Limb (tissue), 2 donors: ENCODE measurements around the gene TLR4.

Source experiments
- DNase-seq, 2 donors: peaks; one replicate each; pipeline ENCODE4 v3.0.0-alpha.2; 2016; ENCODE audit errors: extremely low spot score in 2 of 2

TLR4 gene

GRCh38 chr9:117704024-117704575 lies at the start of gene TLR4:
Gene TLR4 (plus strand): TSS chr9:117704403. CDS start chr9:117704473, 70 bp downstream.
- no peak for DNase-seq

- DNase-seq, result no peak
These were observed 48.2 kb upstream of the TLR4 start for GRCh38 chr9:117656002-117656401.

- DNase-seq, result no peak
These were observed 41.6 kb upstream of the TLR4 start for GRCh38 chr9:117662651-117663050.

- DNase-seq, result no peak
These were observed 39.8 kb upstream of the TLR4 start for GRCh38 chr9:117664419-117664818.

- no peak for DNase-seq
These were observed 38.4 kb upstream of the TLR4 start for GRCh38 chr9:117665601-117666385.

- DNase-seq, result no peak
These were observed 32.7 kb upstream of the TLR4 start for GRCh38 chr9:117671468-117671867.

GRCh38 chr9:117672369-117672768 lies 31.8 kb upstream of the TLR4 start:
- no peak for DNase-seq

- DNase-seq, result no peak
These were observed 26.6 kb upstream of the TLR4 start for GRCh38 chr9:117677572-117677971.

- no peak for DNase-seq
These were observed 25.3 kb upstream of the TLR4 start for GRCh38 chr9:117678871-117679270.

GRCh38 chr9:117679416-117679815 lies 24.8 kb upstream of the TLR4 start:
- no peak for DNase-seq

GRCh38 chr9:117681888-117682287 lies 22.3 kb upstream of the TLR4 start:
- DNase-seq, result no peak

- no peak for DNase-seq
These were observed 21.1 kb upstream of the TLR4 start for GRCh38 chr9:117682955-117683710.

GRCh38 chr9:117687532-117687931 lies 16.7 kb upstream of the TLR4 start:
- no peak for DNase-seq

GRCh38 chr9:117691367-117691766 lies 12.8 kb upstream of the TLR4 start:
- DNase-seq, result no peak

GRCh38 chr9:117696154-117696553 lies 8.0 kb upstream of the TLR4 start:
- no peak for DNase-seq

- DNase-seq, result no peak
These were observed 7.2 kb upstream of the TLR4 start for GRCh38 chr9:117697046-117697445.

- DNase-seq, result no peak
These were observed 666 bp upstream of the TLR4 start for GRCh38 chr9:117703537-117703936.

- no peak for DNase-seq
These were observed 394 bp downstream of the TLR4 start for GRCh38 chr9:117704597-117704996.

- DNase-seq, result no peak
These were observed 1.2 kb downstream of the TLR4 start for GRCh38 chr9:117705386-117705785.

GRCh38 chr9:117706421-117707116 lies 2.4 kb downstream of the TLR4 start:
- no peak for DNase-seq

GRCh38 chr9:117707561-117707960 lies 3.4 kb downstream of the TLR4 start:
- no peak for DNase-seq

- DNase-seq, result no peak
These were observed 5.7 kb downstream of the TLR4 start for GRCh38 chr9:117709936-117710335.
